Endothelial cell of umbilical vein (primary cell): Measurements from ENCODE around the gene IGFL1. TPM values are rescaled to one million over a fixed set of nuclear protein-coding genes. Genes with fewer than 3 reads are reported as not detected.
"Not testable (repeated sequence)": the region's sequence is repeated elsewhere in the genome, so short reads cannot be mapped to it uniquely, and the experiment has no call there.

Experiments
- BruUV-seq: library from RNA; stranded (reverse); fragments of 400-500 nt; replicated peaks from 2 replicates; lab custom pipeline; 2021; lab: Mats Ljungman, UMichigan
- CTCF ChIA-PET: fragments of 300-600, 350-600 bp; sonication (Branson Sonifier 250); formaldehyde crosslinking; loops from one replicate; lab custom pipeline; 2021; ENCODE audit warnings: antibody characterized with exemption, inconsistent platforms; lab: Charles Lee
- POLR2A ChIA-PET: fragments of 300-600, 350-600 bp; sonication (Branson Sonifier 250); formaldehyde crosslinking; loops from one replicate; lab custom pipeline; 2021; ENCODE audit warnings: antibody characterized with exemption, inconsistent platforms; lab: Charles Lee
- DNase-seq: peaks from one replicate; pipeline ENCODE4 v3.0.0-alpha.2; 2011; ENCODE audit warnings: low read depth, low spot score
- FAIRE-seq: peaks from 2 replicates; lab custom pipeline; 2011; peaks lifted over from hg19 to GRCh38; lab: Jason Lieb, UNC
- H2AFZ ChIP-seq: 2 replicates; pipeline ENCODE4 v1.6.0; 2012; ENCODE audit warnings: low read depth, low read length, control low read depth, inconsistent platforms
- H3K27ac ChIP-seq: 2 replicates; pipeline ENCODE4 v1.5.1; 2011; ENCODE audit warnings: low read depth, mild to moderate bottlenecking, control low read depth, low read length, moderate library complexity; ENCODE audit not compliant: insufficient read depth
- H3K27me3 ChIP-seq, 2 experiments: 2 replicates each; pipeline versions ENCODE4 v1.6.0 to v1.6.1; 2011; ENCODE audit warnings: low read length in 2 of 2, mixed read lengths in 1 of 2; ENCODE audit not compliant: control insufficient read depth in 2 of 2, insufficient read depth in 2 of 2
- H3K36me3 ChIP-seq, 2 experiments: 2 replicates in 1 of 2; 3 replicates in 1 of 2; pipeline ENCODE4 v1.5.1; 2011; ENCODE audit warnings: low read length in 2 of 2, mild to moderate bottlenecking in 1 of 2, moderate library complexity in 1 of 2; ENCODE audit not compliant: control insufficient read depth in 2 of 2, insufficient read depth in 2 of 2; ENCODE audit errors: extremely low read depth in 1 of 2
- H3K4me1 ChIP-seq: 3 replicates; pipeline ENCODE4 v1.5.1; 2011; ENCODE audit warnings: mild to moderate bottlenecking, low read length; ENCODE audit not compliant: control insufficient read depth, insufficient read depth; ENCODE audit errors: extremely low read depth
- H3K4me2 ChIP-seq: 2 replicates; pipeline ENCODE4 v1.6.1; 2011; ENCODE audit warnings: low read length, control low read depth, mixed read lengths; ENCODE audit not compliant: insufficient read depth
- H3K4me3 ChIP-seq, 3 experiments: fragments of 200-600 bp in 1 of 3; sonication (generic), shearing (Covaris generic) in 1 of 3; replicated peaks in 1 of 3; 2 replicates each; pipeline ENCODE4 v1.5.1; 2011 to 2016; ENCODE audit warnings: control low read depth in 3 of 3, low read length in 3 of 3, mild to moderate bottlenecking in 2 of 3, inconsistent platforms in 1 of 3, low read depth in 1 of 3, moderate library complexity in 1 of 3; ENCODE audit not compliant: insufficient read depth in 1 of 3
- H3K79me2 ChIP-seq: 2 replicates; pipeline ENCODE4 v1.6.0; 2012; ENCODE audit warnings: low read length, inconsistent platforms; ENCODE audit not compliant: control insufficient read depth, insufficient read depth
- H3K9ac ChIP-seq: replicated peaks from 2 replicates; pipeline ENCODE3; 2011; ENCODE audit warnings: low read length, control low read depth; ENCODE audit not compliant: insufficient read depth; ENCODE audit errors: extremely low read depth
- H3K9me1 ChIP-seq: replicated peaks from 3 replicates; pipeline ENCODE4 v1.6.0; 2011; ENCODE audit warnings: mild to moderate bottlenecking, low read length; ENCODE audit not compliant: control insufficient read depth, insufficient read depth; ENCODE audit errors: extremely low read depth
- H3K9me3 ChIP-seq: replicated peaks from 2 replicates; pipeline ENCODE4 v1.5.1; 2012; ENCODE audit warnings: low read length, inconsistent platforms; ENCODE audit not compliant: control insufficient read depth, insufficient read depth
- H4K20me1 ChIP-seq: replicated peaks from 2 replicates; pipeline ENCODE3; 2011; ENCODE audit warnings: mild to moderate bottlenecking, low read length; ENCODE audit not compliant: control insufficient read depth, insufficient read depth; ENCODE audit errors: extremely low read depth
- CTCF ChIP-seq, 2 donors: IDR thresholded peaks; 1 replicate in 1 of 2; 2 replicates in 1 of 2; pipeline ENCODE4 v1.5.1; 2011; ENCODE audit warnings: low read length in 2 of 2, mild to moderate bottlenecking in 2 of 2, moderate library complexity in 2 of 2, control low read depth in 1 of 2, inconsistent platforms in 1 of 2, low read depth in 1 of 2; ENCODE audit not compliant: insufficient read depth in 1 of 2; ENCODE audit errors: extremely low read depth in 1 of 2
- EZH2 ChIP-seq: IDR thresholded peaks from 2 replicates; pipeline ENCODE4 v1.6.1; 2012; ENCODE audit warnings: borderline replicate concordance, low read depth, mild to moderate bottlenecking, moderate library complexity, low read length, inconsistent platforms; ENCODE audit not compliant: severe bottlenecking
- FOS ChIP-seq: IDR thresholded peaks from 2 replicates; pipeline ENCODE4 v1.6.1; 2011; ENCODE audit warnings: mild to moderate bottlenecking, low read length, moderate library complexity, borderline replicate concordance; ENCODE audit not compliant: insufficient read depth
- GATA2 ChIP-seq: IDR thresholded peaks from 2 replicates; pipeline ENCODE4 v1.7.0; 2011; ENCODE audit warnings: low read depth, mild to moderate bottlenecking, moderate library complexity, mixed read lengths, low read length; ENCODE audit not compliant: insufficient read length, insufficient read depth
- JUN ChIP-seq: IDR thresholded peaks from 2 replicates; pipeline ENCODE4 v1.6.1; 2011; ENCODE audit warnings: borderline replicate concordance, low read depth; ENCODE audit not compliant: insufficient read length, insufficient read depth
- MAX ChIP-seq: IDR thresholded peaks from 2 replicates; pipeline ENCODE4 v1.6.1; 2011; ENCODE audit not compliant: insufficient read depth, insufficient read length
- MYC ChIP-seq: IDR thresholded peaks from one replicate; pipeline ENCODE4 v1.6.1; 2011; ENCODE audit warnings: mild to moderate bottlenecking, low read depth, low read length
- POLR2A ChIP-seq: IDR thresholded peaks from 2 replicates; pipeline ENCODE4 v1.6.1; 2012; ENCODE audit warnings: low read depth, mild to moderate bottlenecking, control low read depth, low read length
- POLR2AphosphoS5 ChIP-seq: IDR thresholded peaks from 2 replicates; pipeline ENCODE4 v1.6.1; 2012; ENCODE audit warnings: low read depth, mild to moderate bottlenecking, control low read depth, low read length, moderate library complexity; ENCODE audit not compliant: insufficient read depth
- dilution Hi-C: fragments of 300-500 bp; cut with MboI; formaldehyde crosslinking; loops from one replicate; pipeline ENCODE4 v1.15.0; 2019; ENCODE audit warnings: low sequenced_read_pairs; ENCODE audit not compliant: extremely low pct_ligation_motif_present
- intact Hi-C: fragments of 100-400 bp; cut with micrococcal nuclease; formaldehyde crosslinking; loops from one replicate; pipeline ENCODE4 v1.10.0; 2022
- polyA plus RNA-seq, 4 experiments: library from polyadenylated mRNA; depleted of rRNA in 3 of 4; stranded (reverse) in 3 of 4; unstranded in 1 of 4; fragments of >200 nt; gene quantifications; 2 replicates each; pipeline versions ENCODE4 v1.2.1 to v1.2.3, GENCODE V29; 2011 to 2012; ENCODE audit warnings: missing spikeins in 1 of 4
- total RNA-seq: library from RNA; stranded (reverse); gene quantifications from 2 replicates; pipeline ENCODE4 v1.2.3, GENCODE V29; 2021

IGFL1 gene
- total and polyA plus RNA-seq, 2 donors (not counting 3 experiments of a cell fraction or from before 2014, with no cell fraction given), result not detected

- ChIA-PET CTCF (no interaction called here), POLR2A (interaction anchor here (0.6 kb wide), 1 partner anchor 186 kb away, joined by 4 read pairs; no protein-coding TSS in a partner anchor)
- Histone ChIP-seq H4K20me1 (no peaks in the 10 kb centered on the region), H3K4me2 (no peak overlapping the region), H3K27ac (no peak overlapping the region), H3K36me3 (no peaks in the 10 kb centered on the region), H3K9ac (no peak overlapping the region), H3K27me3 (peaks cover 0 to 5% of the 10 kb centered on the region in 2 experiments), H3K4me1 (no peaks in the 10 kb centered on the region), H3K9me1 (no peaks in the 10 kb centered on the region), H3K4me3 (no peak overlapping the region), H3K9me3 (no peaks in the 10 kb centered on the region), H2AFZ (no peak overlapping the region), H3K79me2 (no peaks in the 10 kb centered on the region)
- dilution Hi-C loops, result no loop called here
- DNase-seq, result no peak
- FAIRE-seq, result no peak
- TF ChIP-seq GATA2 (no peak), POLR2AphosphoS5 (no peak), EZH2 (no peak), MYC (no peak), MAX (no peak), JUN (no peak), FOS (no peak), CTCF (IDR thresholded peaks at IDR 0.05; ENCODE audit: extremely low read depth in 1 of 2, insufficient read depth in 1 of 2, low read depth in 1 of 2, low read length in 2 of 2) (no peak), POLR2A (no peak)
- intact Hi-C loops, result no loop called here
- BruUV-seq, result no TSS peak
Observed at GRCh38 chr19:46221981-46222610, 7.4 kb upstream of the IGFL1 start.

- dilution Hi-C loops, H3K27ac ChIP-seq, H3K27me3 ChIP-seq, H3K4me3 ChIP-seq, FAIRE-seq, intact Hi-C loops, H3K9me1 ChIP-seq, H3K9me3 ChIP-seq, DNase-seq, CTCF ChIA-PET, H2AFZ ChIP-seq, H3K4me1 ChIP-seq, H3K36me3 ChIP-seq, BruUV-seq, H3K9ac ChIP-seq, H3K79me2 ChIP-seq, POLR2A ChIA-PET, H4K20me1 ChIP-seq, H3K4me2 ChIP-seq: not testable (repeated sequence)
Observed at GRCh38 chr19:46223787-46224186, 5.8 kb upstream of the IGFL1 start.
